GM04503 (cell line): ENCODE measurements around the gene APH1B.

Source experiments
- DNase-seq: peaks from one replicate; pipeline ENCODE4 v3.0.0-alpha.2; 2012; ENCODE audit warnings: low read depth

APH1B gene

DNA sequence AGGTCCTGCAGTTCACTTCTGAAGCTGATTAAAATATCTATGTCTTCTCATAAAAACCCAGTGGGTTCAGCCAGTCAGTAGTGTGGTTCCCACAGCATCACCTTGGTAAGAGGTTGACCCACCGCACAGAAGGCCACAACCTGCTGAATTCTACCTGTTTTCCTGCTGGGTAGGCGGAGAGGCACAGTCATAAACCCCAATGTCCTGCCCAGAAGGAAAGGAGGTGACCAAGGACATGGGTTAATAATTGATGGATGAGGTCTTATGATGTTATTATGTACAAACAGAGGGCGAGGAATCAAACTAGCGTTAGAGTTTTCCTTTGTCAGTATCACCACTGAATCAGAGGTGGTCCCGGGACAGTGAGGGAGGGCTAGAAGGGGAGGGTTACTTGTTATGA, 76.5 kb downstream of the APH1B start:
- DNase-seq: no peak

DNA sequence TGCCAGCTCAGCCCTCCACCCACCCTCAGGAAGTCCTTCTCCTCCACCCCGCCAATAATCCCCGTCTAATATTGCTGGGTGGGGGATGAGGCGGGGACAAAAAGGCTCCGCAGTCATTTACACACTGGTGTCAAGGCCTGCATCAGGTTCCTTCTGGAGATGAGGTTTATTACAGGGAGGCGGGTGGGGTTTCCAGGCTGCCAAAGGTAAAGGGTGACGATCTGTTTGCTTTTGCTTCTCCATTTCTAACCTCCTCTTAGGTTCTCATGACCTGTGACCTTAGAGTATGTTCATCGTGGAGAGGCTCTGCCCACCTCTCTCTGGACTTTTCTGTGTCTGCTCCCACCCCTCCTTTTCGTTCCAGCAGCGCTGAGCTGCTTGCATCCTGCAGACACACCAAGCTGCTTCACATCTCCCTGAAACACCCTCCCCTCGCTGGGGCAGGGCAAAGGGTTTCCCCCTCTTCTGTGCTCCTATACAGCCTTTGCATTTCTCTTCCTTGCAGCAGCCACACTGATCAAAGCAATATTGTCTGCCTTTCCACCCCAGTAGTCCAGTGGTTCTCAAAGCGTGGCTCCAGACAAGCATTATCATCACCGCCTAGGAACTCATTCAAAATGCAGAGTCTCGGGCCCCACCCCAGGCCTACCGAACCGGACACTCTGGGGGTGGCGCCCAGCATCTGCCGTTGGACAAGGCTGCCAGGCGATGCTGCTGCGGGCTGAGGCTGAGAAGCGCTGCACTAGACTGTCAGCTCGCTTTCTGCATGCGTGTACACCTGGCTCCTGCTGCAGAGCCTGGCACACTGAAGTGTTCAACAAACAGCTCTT, 77.6 kb downstream of the APH1B start:
- no peak for DNase-seq

DNA sequence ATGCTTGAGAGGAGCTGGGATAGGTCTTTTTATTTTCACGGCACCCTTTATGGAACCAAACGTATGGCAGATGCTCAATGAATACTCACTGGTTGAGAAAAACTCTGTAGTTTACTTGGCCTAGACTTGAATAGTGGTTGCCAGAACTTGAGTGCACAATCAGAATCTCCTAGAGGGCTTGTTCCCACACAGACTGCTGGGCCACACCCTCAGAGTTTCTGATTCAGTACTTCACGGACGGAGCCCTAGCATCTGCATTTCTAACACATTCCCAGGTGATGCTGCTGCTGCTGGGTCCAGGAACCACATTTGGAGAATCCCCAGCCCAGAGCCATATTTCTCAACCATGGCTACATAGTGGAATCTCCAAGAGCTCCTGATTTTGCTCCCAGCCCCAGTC, 79.7 kb downstream of the APH1B start:
- DNase-seq: no peak

DNA sequence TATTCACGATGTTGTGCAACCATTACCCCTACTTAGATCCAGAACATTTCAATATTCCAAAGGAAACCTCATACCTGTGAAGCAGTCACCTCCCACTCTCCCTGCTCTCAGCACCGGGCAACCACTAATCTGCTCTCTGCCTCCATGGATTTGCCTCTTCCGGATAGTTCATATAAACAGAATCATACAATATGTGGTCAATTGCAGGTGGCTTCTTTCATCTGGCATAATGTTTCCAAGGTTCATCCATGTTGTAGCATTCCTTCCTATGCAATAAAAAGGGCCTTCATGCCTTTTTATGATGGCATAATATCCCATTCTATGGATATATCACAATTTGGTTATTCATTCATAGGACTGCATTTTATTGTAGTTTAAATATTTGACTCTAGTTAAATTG, 80.3 kb downstream of the APH1B start:
- DNase-seq: no peak

DNA sequence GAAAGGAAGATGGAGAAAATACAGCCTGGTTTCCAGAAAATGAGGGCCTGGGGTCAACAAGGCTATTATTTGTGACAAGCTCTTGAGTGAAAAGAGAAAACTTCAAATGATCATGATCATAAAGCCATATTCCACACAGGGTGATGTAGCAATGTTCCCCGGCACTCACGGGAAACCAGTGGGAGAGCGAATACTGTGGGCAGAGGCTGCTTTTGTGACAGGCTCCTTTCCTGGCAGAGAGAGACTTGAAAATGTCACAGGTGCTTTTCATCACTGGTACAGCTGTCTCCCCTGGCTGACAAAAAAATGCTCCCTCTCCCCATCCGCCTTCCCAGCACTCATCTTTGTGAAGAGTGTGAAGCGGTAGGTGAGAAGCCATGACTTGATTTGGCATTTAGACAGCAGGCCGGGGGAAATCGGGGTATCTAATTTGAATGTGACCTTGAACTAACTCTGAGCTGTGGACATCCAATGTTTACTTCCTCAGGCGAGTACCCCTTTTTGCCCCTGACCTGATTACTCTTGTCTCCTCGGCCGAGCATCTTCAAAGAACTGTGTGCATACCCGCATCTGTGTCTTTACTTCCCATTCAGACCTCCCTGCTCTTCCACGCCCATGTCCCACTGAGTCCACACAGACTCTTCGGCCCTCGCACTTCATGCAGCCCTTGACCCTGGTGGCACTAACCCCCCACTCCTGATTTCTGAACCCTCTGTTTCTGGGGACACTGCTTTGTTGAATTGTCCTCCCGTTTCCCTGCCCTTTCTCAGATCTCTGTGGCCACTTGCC, 81.0 kb downstream of the APH1B start:
- no peak for DNase-seq
